IMR-90 (cell line): Measurements from ENCODE around the gene EPB41L1. TPM values are rescaled to one million over a fixed set of nuclear protein-coding genes. Genes with fewer than 3 reads are reported as not detected.

Experiments
- ATAC-seq: fragments of 200-7000 bp; cut with Tn5 transposase; 2 replicates; pipeline ENCODE4 v1.9.1; 2020; ENCODE audit warnings: low read depth, mild to moderate bottlenecking, moderate library complexity
- BruUV-seq: library from RNA; stranded (reverse); fragments of 400-500 nt; replicated peaks from 2 replicates; lab custom pipeline; 2021; lab: Mats Ljungman, UMichigan
- CTCF ChIA-PET: fragments of 300-600 bp; formaldehyde crosslinking; extraction: SDS; loops from one replicate; lab custom pipeline; 2021; ENCODE audit warnings: antibody characterized with exemption; lab: Yijun Ruan, JAX
- POLR2A ChIA-PET: fragments of 300-600 bp; sonication (Branson Sonifier 250); formaldehyde crosslinking; loops from one replicate; lab custom pipeline; 2022; ENCODE audit warnings: antibody characterized with exemption; ENCODE audit not compliant: unreplicated experiment; lab: Charles Lee
- DNase-seq: peaks from one replicate; pipeline ENCODE4 v3.0.0; 2013
- H2AFZ ChIP-seq: replicated peaks from 2 replicates; pipeline ENCODE3; 2013; ENCODE audit warnings: low read length, mild to moderate bottlenecking; ENCODE audit not compliant: poor library complexity
- H2AK5ac ChIP-seq: 2 replicates; pipeline ENCODE4 v1.6.1; 2013; ENCODE audit warnings: low read depth, low read length, inconsistent platforms
- H2AK9ac ChIP-seq: replicated peaks from 2 replicates; pipeline ENCODE3; 2013; ENCODE audit warnings: mild to moderate bottlenecking, low read depth, low read length, moderate library complexity; ENCODE audit not compliant: poor library complexity
- H2BK120ac ChIP-seq: 2 replicates; pipeline ENCODE4 v1.6.1; 2013; ENCODE audit warnings: low read depth, low read length, inconsistent platforms
- H2BK15ac ChIP-seq: 3 replicates; pipeline ENCODE4 v1.6.1; 2013; ENCODE audit warnings: low read depth, low read length, inconsistent platforms
- H2BK20ac ChIP-seq: 2 replicates; pipeline ENCODE4 v1.6.1; 2013; ENCODE audit warnings: low read depth, mild to moderate bottlenecking, inconsistent platforms, low read length, moderate library complexity
- H2BK5ac ChIP-seq: 2 replicates; pipeline ENCODE4 v1.6.1; 2013; ENCODE audit warnings: mild to moderate bottlenecking, low read depth, low read length, inconsistent platforms; ENCODE audit not compliant: poor library complexity, severe bottlenecking
- H3K14ac ChIP-seq: replicated peaks from 2 replicates; pipeline ENCODE4 v1.6.1; 2013; ENCODE audit warnings: low read depth, low read length, inconsistent platforms
- H3K18ac ChIP-seq: 2 replicates; pipeline ENCODE4 v1.6.1; 2013; ENCODE audit warnings: low read depth, low read length, control low read depth
- H3K23ac ChIP-seq: 2 replicates; pipeline ENCODE4 v1.6.1; 2013; ENCODE audit warnings: low read depth, low read length, inconsistent platforms
- H3K27ac ChIP-seq: 2 replicates; pipeline ENCODE4 v1.5.1; 2013; ENCODE audit warnings: mild to moderate bottlenecking, control low read depth, low read length; ENCODE audit not compliant: insufficient read depth
- H3K27me3 ChIP-seq: 2 replicates; pipeline ENCODE4 v1.6.1; 2013; ENCODE audit warnings: low read length; ENCODE audit not compliant: control insufficient read depth, insufficient read depth
- H3K36me3 ChIP-seq: 2 replicates; pipeline ENCODE4 v1.6.1; 2013; ENCODE audit warnings: low read length, mixed read lengths; ENCODE audit not compliant: control insufficient read depth, insufficient read depth
- H3K4ac ChIP-seq: 2 replicates; pipeline ENCODE4 v1.6.1; 2013; ENCODE audit warnings: low read depth, low read length, inconsistent platforms
- H3K4me1 ChIP-seq: 2 replicates; pipeline ENCODE4 v1.6.1; 2013; ENCODE audit warnings: low read length, mixed read lengths; ENCODE audit not compliant: control insufficient read depth, insufficient read depth
- H3K4me2 ChIP-seq: 2 replicates; pipeline ENCODE4 v1.6.1; 2013; ENCODE audit warnings: low read depth, mild to moderate bottlenecking, control low read depth, low read length, moderate library complexity
- H3K4me3 ChIP-seq: 2 replicates; pipeline ENCODE4 v1.5.1; 2013; ENCODE audit warnings: low read depth, mild to moderate bottlenecking, control low read depth, low read length, moderate library complexity; ENCODE audit not compliant: insufficient read depth
- H3K56ac ChIP-seq: 2 replicates; pipeline ENCODE4 v1.6.1; 2013; ENCODE audit warnings: low read length, inconsistent platforms; ENCODE audit not compliant: insufficient read depth; ENCODE audit errors: extremely low read depth
- H3K79me1 ChIP-seq, 2 experiments: 2 replicates each; pipeline ENCODE4 v1.6.1; 2013; ENCODE audit warnings: low read length in 2 of 2, inconsistent platforms in 1 of 2, low read depth in 1 of 2
- H3K9ac ChIP-seq: 2 replicates; pipeline ENCODE4 v1.6.1; 2013; ENCODE audit warnings: low read depth, low read length, control low read depth
- H3K9me1 ChIP-seq: 2 replicates; pipeline ENCODE4 v1.6.1; 2013; ENCODE audit warnings: low read length, inconsistent platforms; ENCODE audit not compliant: insufficient read depth
- H3K9me3 ChIP-seq: 2 replicates; pipeline ENCODE4 v1.6.1; 2013; ENCODE audit warnings: low read length; ENCODE audit not compliant: control insufficient read depth, insufficient read depth
- H4K20me1 ChIP-seq: 2 replicates; pipeline ENCODE4 v1.6.1; 2013; ENCODE audit warnings: low read length, inconsistent platforms; ENCODE audit not compliant: insufficient read depth
- H4K5ac ChIP-seq: 2 replicates; pipeline ENCODE4 v1.6.1; 2013; ENCODE audit warnings: mild to moderate bottlenecking, low read depth, low read length, control low read depth
- H4K8ac ChIP-seq, 2 experiments: 2 replicates each; pipeline ENCODE4 v1.6.1; 2013; ENCODE audit warnings: low read depth in 2 of 2, low read length in 2 of 2, control low read depth in 1 of 2, inconsistent platforms in 1 of 2
- H4K91ac ChIP-seq: 2 replicates; pipeline ENCODE4 v1.6.1; 2013; ENCODE audit warnings: low read depth, low read length, inconsistent platforms; ENCODE audit not compliant: insufficient read depth
- CTCF ChIP-seq: conservative IDR thresholded peaks from 2 replicates; pipeline ENCODE4 v1.5.1; 2012; ENCODE audit warnings: mild to moderate bottlenecking, low read depth, low read length, improper control_type of control experiment
- ELK1 ChIP-seq: fragments of 150-350 bp; IDR thresholded peaks from 2 replicates; pipeline ENCODE4 v1.6.1; 2016; ENCODE audit warnings: low read depth, mild to moderate bottlenecking, low read length, moderate library complexity, borderline replicate concordance
- FOS ChIP-seq: fragments of 150-350 bp; IDR thresholded peaks from 2 replicates; pipeline ENCODE4 v1.6.1; 2016; ENCODE audit warnings: low read depth, low read length
- MXI1 ChIP-seq: IDR thresholded peaks from 2 replicates; pipeline ENCODE4 v1.6.1; 2012; ENCODE audit warnings: low read depth, mild to moderate bottlenecking, low read length, moderate library complexity, borderline replicate concordance
- NFE2L2 ChIP-seq: fragments of 150-350 bp; IDR thresholded peaks from 2 replicates; pipeline ENCODE4 v1.6.1; 2016; ENCODE audit warnings: low read depth, mild to moderate bottlenecking, low read length
- SMC3 ChIP-seq: fragments of 150-350 bp; IDR thresholded peaks from 2 replicates; pipeline ENCODE4 v1.6.1; 2016; ENCODE audit warnings: low read depth, mild to moderate bottlenecking, antibody characterized with exemption, low read length, moderate library complexity
- USF2 ChIP-seq: fragments of 150-350 bp; IDR thresholded peaks from 2 replicates; pipeline ENCODE4 v1.6.1; 2017; ENCODE audit warnings: mild to moderate bottlenecking, antibody characterized with exemption, low read length, low read depth
- whole genome bisulfite sequencing, 2 experiments: methylation state at CpG; one replicate each; pipeline versions ENCODE4 v1.1.5 to v1.1.7; 2013; ENCODE audit warnings: missing lambda C conversion rate in 2 of 2; ENCODE audit not compliant: insufficient read length in 1 of 2; ENCODE audit errors: extremely low coverage in 2 of 2; 5-methylcytosine and 5-hydroxymethylcytosine counted together
- dilution Hi-C: fragments of 300-500 bp; cut with HindIII; formaldehyde crosslinking; loops from one replicate; pipeline ENCODE4 v1.14.3; 2018; ENCODE audit warnings: low sequenced_read_pairs; ENCODE audit not compliant: unreplicated experiment
- in situ Hi-C: fragments of 300-500 bp; cut with MboI; formaldehyde crosslinking; loops from 3 replicates; pipeline ENCODE4 v1.14.3; 2019; ENCODE audit warnings: low sequenced_read_pairs, inconsistent platforms, mixed read lengths
- intact Hi-C: fragments of 100-400 bp; cut with micrococcal nuclease; formaldehyde crosslinking; loops from 2 replicates; pipeline ENCODE4 v1.10.0; 2022
- polyA plus RNA-seq, 3 experiments: library from polyadenylated mRNA; depleted of rRNA; stranded (reverse); fragments of >200 nt; gene quantifications; 2 replicates each; pipeline ENCODE4 v1.2.3, GENCODE V29; 2012; ENCODE audit warnings: low replicate concordance in 1 of 3
- total RNA-seq: library from RNA; depleted of rRNA; stranded (reverse); fragments of >200 nt; gene quantifications from 2 replicates; pipeline ENCODE4 v1.2.3, GENCODE V29; 2012

Gene EPB41L1
- total and polyA plus RNA-seq, 2 of the 4 experiments (the other 2 are of a cell fraction): 12.5 to 33.7 TPM

- in situ Hi-C loops (loop anchor here (25.0 kb wide), 1 partner anchor 387 kb away; the partner anchor contains the start of gene PHF20), dilution Hi-C loops (no loop called here), intact Hi-C loops (no loop called here)
- ChIA-PET POLR2A (no interaction called here), CTCF (no interaction called here)
- H2BK20ac ChIP-seq: no peak overlapping the region
- ATAC-seq: no peak
- no peaks in the 10 kb centered on the region for H3K36me3 ChIP-seq
- H3K4me1 ChIP-seq: peaks cover 11% of the 10 kb centered on the region
- no peak for DNase-seq
- no peak overlapping the region for H3K14ac ChIP-seq
- H4K5ac ChIP-seq: no peak overlapping the region
- no TSS peak for BruUV-seq
- H2BK15ac ChIP-seq: no peak overlapping the region
- no peak overlapping the region for H2BK5ac ChIP-seq
- no peak overlapping the region for H2AK5ac ChIP-seq
- WGBS, 2 experiments: 43% methylated on average over 3 of the region's 3 CpGs; no CpG with 5 or more reads in 1 of the 2 experiments
- no peak overlapping the region for H2AK9ac ChIP-seq
- no peak overlapping the region for H3K27ac ChIP-seq
- H4K8ac ChIP-seq: no peak overlapping the region
- H4K20me1 ChIP-seq: no peaks in the 10 kb centered on the region; the same call in none of the 2 replicates
- H3K9me1 ChIP-seq: peaks cover 7% of the 10 kb centered on the region
- H3K9ac ChIP-seq: no peak overlapping the region
- no peaks in the 10 kb centered on the region for H3K9me3 ChIP-seq
- no peak for TF ChIP-seq SMC3
- TF ChIP-seq CTCF: no peak
- no peak for TF ChIP-seq USF2
- no peak for TF ChIP-seq FOS
- no peak for TF ChIP-seq ELK1
- TF ChIP-seq NFE2L2: no peak
- no peak for TF ChIP-seq MXI1
- H3K4ac ChIP-seq: no peak overlapping the region
- no peak overlapping the region for H3K4me3 ChIP-seq
- H3K18ac ChIP-seq: no peak overlapping the region
- no peak overlapping the region for H2AFZ ChIP-seq
- H3K4me2 ChIP-seq: no peak overlapping the region
- no peaks in the 10 kb centered on the region for H3K79me1 ChIP-seq
- H4K91ac ChIP-seq: no peak overlapping the region
- no peak overlapping the region for H2BK120ac ChIP-seq
- no peak overlapping the region for H3K23ac ChIP-seq
- H3K27me3 ChIP-seq: peaks cover 7% of the 10 kb centered on the region
- no peak overlapping the region for H3K56ac ChIP-seq
Observed at GRCh38 chr20:36149469-36149868, 5.1 kb upstream of the EPB41L1 start.
